H1 (cell line): ENCODE measurements around the gene MPRIP. TPM values are rescaled to one million over a fixed set of nuclear protein-coding genes. Genes with fewer than 3 reads are reported as not detected.

ENCODE experiments used
- ASH2L ChIP-seq: fragments of 200-600, 300-600 bp; sonication (generic); IDR thresholded peaks from one replicate; pipeline ENCODE4 v1.7.1; 2017; ENCODE audit warnings: low read length
- CHD2 ChIP-seq: IDR thresholded peaks from 2 replicates; pipeline ENCODE4 v1.6.1; 2012; ENCODE audit warnings: low read length, improper control_type of control experiment
- CTCF ChIP-seq, 3 experiments: IDR thresholded peaks; 1 replicate in 2 of 3; 2 replicates in 1 of 3; pipeline versions ENCODE4 v1.5.1 to v1.6.1; 2011; ENCODE audit warnings: low read length in 3 of 3, mild to moderate bottlenecking in 3 of 3, inconsistent platforms in 2 of 3, low read depth in 1 of 3, moderate library complexity in 1 of 3; ENCODE audit not compliant: insufficient read depth in 1 of 3; ENCODE audit errors: control extremely low read depth in 1 of 3
- HDAC6 ChIP-seq: IDR thresholded peaks from one replicate; pipeline ENCODE4 v1.7.1; 2012; ENCODE audit warnings: low read depth, mild to moderate bottlenecking, inconsistent platforms, low read length, moderate library complexity
- JUN ChIP-seq: IDR thresholded peaks from 2 replicates; pipeline ENCODE4 v1.6.1; 2011; ENCODE audit warnings: low read depth, mild to moderate bottlenecking, improper control_type of control experiment, low read length
- TBP ChIP-seq: IDR thresholded peaks from 2 replicates; pipeline ENCODE4 v1.6.1; 2011; ENCODE audit warnings: low read depth, low read length, improper control_type of control experiment
- polyA plus RNA-seq, 7 experiments: library from polyadenylated mRNA; depleted of rRNA in 3 of 7; stranded (reverse) in 5 of 7; unstranded in 2 of 7; fragments of >200 nt in 5 of 7; fragments of 200-250 nt in 2 of 7; gene quantifications; 1 replicate in 5 of 7; 2 replicates in 1 of 7; 4 replicates in 1 of 7; pipeline versions ENCODE4 v1.2.1 to v1.2.3, GENCODE V29; 2011 to 2013; ENCODE audit warnings: missing spikeins in 2 of 7, mixed read lengths in 2 of 7
- total RNA-seq: library from RNA; stranded (reverse); fragmentation: NEBNext Ultra II Directional; extraction: Animal tissue kit (Norgen Biotek cat#: 25700); gene quantifications from 2 replicates; pipeline ENCODE4 v1.2.1, GENCODE V29; 2021

MPRIP gene
- total and polyA plus RNA-seq, 2 of the 8 experiments (the other 6 are each of a cell fraction or from before 2014, with no cell fraction given) = 48.6 to 146 TPM

GRCh38 chr17:17181666-17182597, 139.7 kb downstream of the MPRIP start (continued):
- TF ChIP-seq CTCF (IDR thresholded peaks at IDR 0.05; ENCODE audit: control extremely low read depth in 1 of 3, insufficient read depth in 1 of 3, low read depth in 1 of 3, low read length in 3 of 3) = no peak
- TF ChIP-seq JUN = no peak
- TF ChIP-seq CHD2 = no peak
- TF ChIP-seq TBP = no peak
- TF ChIP-seq ASH2L = no peak
- TF ChIP-seq HDAC6 = no peak
